Calu3 (cell line): ENCODE data around the gene MS4A10. TPM values are rescaled to one million over a fixed set of nuclear protein-coding genes. Genes with fewer than 3 reads are reported as not detected.

ENCODE experiments used
- BruUV-seq: library from RNA; stranded (reverse); fragments of 400-500 nt; replicated peaks from 2 replicates; lab custom pipeline; 2021; lab: Mats Ljungman, UMichigan
- CTCF ChIA-PET: fragments of 300-600 bp; sonication (Branson Sonifier 250); formaldehyde crosslinking; loops from one replicate; lab custom pipeline; 2022; ENCODE audit warnings: antibody characterized with exemption; lab: Charles Lee
- DNase-seq: peaks from one replicate; pipeline ENCODE4 v3.0.0; 2022
- H3K27ac Mint-ChIP-seq: one replicate; pipeline ENCODE4 v1.8.0; 2022; ENCODE audit warnings: mixed read lengths; ENCODE audit not compliant: unreplicated experiment
- H3K27me3 Mint-ChIP-seq: one replicate; pipeline ENCODE4 v1.8.0; 2022; ENCODE audit warnings: mixed read lengths; ENCODE audit not compliant: unreplicated experiment
- H3K36me3 Mint-ChIP-seq: one replicate; pipeline ENCODE4 v1.8.0; 2022; ENCODE audit warnings: mild to moderate bottlenecking, moderate library complexity, mixed read lengths; ENCODE audit not compliant: insufficient read depth, unreplicated experiment
- H3K4me1 Mint-ChIP-seq: one replicate; pipeline ENCODE4 v1.8.0; 2022; ENCODE audit warnings: mild to moderate bottlenecking, low read depth, mixed read lengths; ENCODE audit not compliant: unreplicated experiment
- H3K4me3 Mint-ChIP-seq: one replicate; pipeline ENCODE4 v1.8.0; 2022; ENCODE audit warnings: mild to moderate bottlenecking, low read depth, moderate library complexity, mixed read lengths; ENCODE audit not compliant: unreplicated experiment
- H3K9me3 Mint-ChIP-seq: one replicate; pipeline ENCODE4 v1.8.0; 2022; ENCODE audit warnings: low read depth, mixed read lengths; ENCODE audit not compliant: unreplicated experiment
- CTCF ChIP-seq: fragments of 200-600 bp; IDR thresholded peaks from one replicate; pipeline ENCODE4 v1.8.0; 2022; ENCODE audit warnings: antibody characterized with exemption; ENCODE audit not compliant: unreplicated experiment
- intact Hi-C: fragments of 100-400 bp; cut with micrococcal nuclease; formaldehyde crosslinking; loops from one replicate; pipeline ENCODE4 v1.10.0; 2022; ENCODE audit not compliant: unreplicated experiment
- total RNA-seq: library from RNA; stranded (reverse); gene quantifications from 2 replicates; pipeline ENCODE4 v1.2.3, GENCODE V29; 2022

The MS4A10 gene
- total RNA-seq, 1 experiment from 2014 or later, result not detected

GRCh38 chr11:60743058-60743457 is 42.1 kb upstream of the MS4A10 start:
- intact Hi-C loops, result no loop called here
- no peak for DNase-seq
- BruUV-seq, result no TSS peak
- peaks cover 3% of the 10 kb centered on the region for H3K9me3 Mint-ChIP-seq
- H3K4me3 Mint-ChIP-seq, result no peak overlapping the region
- TF ChIP-seq CTCF, result no peak
- CTCF ChIA-PET, result interaction anchor here (0.6 kb wide), 1 partner anchor 12 kb away, joined by 5 read pairs; no protein-coding TSS in a partner anchor
- no peak overlapping the region for H3K27ac Mint-ChIP-seq
- peaks cover 3% of the 10 kb centered on the region for H3K36me3 Mint-ChIP-seq
- peaks cover 46% of the 10 kb centered on the region for H3K27me3 Mint-ChIP-seq
- H3K4me1 Mint-ChIP-seq, result no peaks in the 10 kb centered on the region

DNA sequence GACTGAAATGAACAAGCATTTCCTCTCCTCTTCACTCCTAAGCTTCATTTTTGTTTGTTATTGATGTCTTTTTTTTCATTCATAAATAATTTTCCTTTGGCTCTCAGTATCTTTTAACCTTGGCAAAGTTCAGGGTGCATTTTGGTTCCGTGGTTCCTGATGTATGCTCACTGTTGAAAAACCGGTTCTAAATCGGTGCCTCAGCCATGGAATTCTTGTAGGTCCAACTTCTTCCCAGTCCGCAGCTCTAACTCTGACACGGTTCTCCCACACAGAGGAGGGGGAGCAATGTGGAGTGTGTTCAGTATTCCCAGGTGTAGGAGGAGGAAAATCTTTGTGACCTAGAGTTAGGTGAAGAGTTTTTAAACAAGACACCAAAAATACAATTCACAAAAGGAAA is 41.0 kb upstream of the MS4A10 start:
- no peak for TF ChIP-seq CTCF
- H3K9me3 Mint-ChIP-seq, result peaks cover 3% of the 10 kb centered on the region
- no peak for DNase-seq
- BruUV-seq, result no TSS peak
- H3K4me1 Mint-ChIP-seq, result no peaks in the 10 kb centered on the region
- CTCF ChIA-PET, result no interaction called here
- no peak overlapping the region for H3K27ac Mint-ChIP-seq
- intact Hi-C loops, result no loop called here
- no peaks in the 10 kb centered on the region for H3K36me3 Mint-ChIP-seq
- no peak overlapping the region for H3K4me3 Mint-ChIP-seq
- peaks cover 36% of the 10 kb centered on the region for H3K27me3 Mint-ChIP-seq

- peaks cover 30% of the 10 kb centered on the region for H3K27me3 Mint-ChIP-seq
- intact Hi-C loops, result no loop called here
- no peak for TF ChIP-seq CTCF
These were observed 37.7 kb upstream of the MS4A10 start for GRCh38 chr11:60747359-60747873.

GRCh38 chr11:60748225-60748624 is 36.9 kb upstream of the MS4A10 start:
- no peak for TF ChIP-seq CTCF
- H3K27me3 Mint-ChIP-seq, result peaks cover 30% of the 10 kb centered on the region

More at GRCh38 chr11:60747359-60747873, 37.7 kb upstream of the MS4A10 start:
- H3K27ac Mint-ChIP-seq, result no peak overlapping the region
- peaks cover 3% of the 10 kb centered on the region for H3K9me3 Mint-ChIP-seq
- no peak for DNase-seq
- H3K4me3 Mint-ChIP-seq, result no peak overlapping the region
- no peaks in the 10 kb centered on the region for H3K36me3 Mint-ChIP-seq
- CTCF ChIA-PET, result no interaction called here
- BruUV-seq, result no TSS peak
- no peaks in the 10 kb centered on the region for H3K4me1 Mint-ChIP-seq

More at GRCh38 chr11:60748225-60748624, 36.9 kb upstream of the MS4A10 start:
- CTCF ChIA-PET, result no interaction called here
- Mint-ChIP-seq H3K36me3 (no peaks in the 10 kb centered on the region), H3K4me1 (no peaks in the 10 kb centered on the region), H3K9me3 (peaks cover 3% of the 10 kb centered on the region), H3K4me3 (no peak overlapping the region), H3K27ac (no peak overlapping the region)
- intact Hi-C loops, result no loop called here
- BruUV-seq, result no TSS peak
- DNase-seq, result no peak
